Body of pancreas (tissue), 4 donors: Measurements from ENCODE around the gene PEX16. TPM values are rescaled to one million over a fixed set of nuclear protein-coding genes. Genes with fewer than 3 reads are reported as not detected.
A peak's percentile ranks its signal among the peaks of the same experiment; 100 is the strongest.

ENCODE experiments used
- ATAC-seq: fragments of 150-250 bp; one replicate; pipeline ENCODE4 v1.9.1; 2016
- DNase-seq, 4 donors: peaks; one replicate each; pipeline ENCODE4 v3.0.0-alpha.2; 2019
- H3K27ac ChIP-seq, 4 donors: fragments of 200-600 bp; sonication (generic); 1 replicate in 3 of 4; 2 replicates in 1 of 4; pipeline versions ENCODE4 v1.5.1 to v1.6.1; 2016 to 2019; ENCODE audit warnings: mild to moderate bottlenecking in 1 of 4, mixed read lengths in 1 of 4, moderate library complexity in 1 of 4
- H3K27me3 ChIP-seq, 2 donors: fragments of 200-600 bp; sonication (generic); one replicate each; pipeline ENCODE4 v1.6.0; 2016; ENCODE audit warnings: mild to moderate bottlenecking in 1 of 2
- H3K36me3 ChIP-seq, 2 donors: fragments of 200-600 bp; sonication (generic); replicated peaks in 1 of 2; 2 replicates each; pipeline ENCODE4 v1.5.1; 2016; ENCODE audit warnings: low read depth in 2 of 2; ENCODE audit not compliant: insufficient read depth in 1 of 2
- H3K4me1 ChIP-seq: fragments of 200-600 bp; sonication (generic); one replicate; pipeline ENCODE4 v1.6.0; 2016
- H3K4me3 ChIP-seq, 2 donors: fragments of 200-600 bp; sonication (generic); 1 replicate in 1 of 2; 2 replicates in 1 of 2; pipeline ENCODE4 v1.5.1; 2016 to 2019
- H3K9me3 ChIP-seq, 3 donors: fragments of 200-600 bp; sonication (generic); 1 replicate in 2 of 3; 2 replicates in 1 of 3; pipeline ENCODE4 v1.5.1; 2016
- CTCF ChIP-seq, 7 experiments: fragments of 450-650 bp in 4 of 7; fragments of 200-600 bp in 3 of 7; sonication (generic) in 3 of 7; IDR thresholded peaks; one replicate each; pipeline ENCODE4 v1.5.1; 2016 to 2019; ENCODE audit warnings: antibody characterized with exemption in 7 of 7
- POLR2A ChIP-seq, 3 donors: fragments of 450-650 bp; IDR thresholded peaks; one replicate each; pipeline ENCODE4 v1.6.1; 2016; ENCODE audit warnings: antibody characterized with exemption in 3 of 3, mild to moderate bottlenecking in 2 of 3
- WGBS, 2 donors: methylation state at CpG; one replicate each; pipeline ENCODE4 v1.1.5; 2017; 5-methylcytosine and 5-hydroxymethylcytosine counted together
- intact Hi-C: fragments of 100-400 bp; cut with DNase I; formaldehyde crosslinking; loops from one replicate; pipeline ENCODE4 v1.15.1; 2023
- total RNA-seq, 2 donors: library from RNA; depleted of rRNA; stranded (reverse); fragments of >200 nt; gene quantifications; one replicate each; pipeline ENCODE4 v1.1.0, GENCODE V29; 2016

Gene PEX16
- total RNA-seq, 2 donors from 2014 or later, result 29.1 to 41.5 TPM

DNA sequence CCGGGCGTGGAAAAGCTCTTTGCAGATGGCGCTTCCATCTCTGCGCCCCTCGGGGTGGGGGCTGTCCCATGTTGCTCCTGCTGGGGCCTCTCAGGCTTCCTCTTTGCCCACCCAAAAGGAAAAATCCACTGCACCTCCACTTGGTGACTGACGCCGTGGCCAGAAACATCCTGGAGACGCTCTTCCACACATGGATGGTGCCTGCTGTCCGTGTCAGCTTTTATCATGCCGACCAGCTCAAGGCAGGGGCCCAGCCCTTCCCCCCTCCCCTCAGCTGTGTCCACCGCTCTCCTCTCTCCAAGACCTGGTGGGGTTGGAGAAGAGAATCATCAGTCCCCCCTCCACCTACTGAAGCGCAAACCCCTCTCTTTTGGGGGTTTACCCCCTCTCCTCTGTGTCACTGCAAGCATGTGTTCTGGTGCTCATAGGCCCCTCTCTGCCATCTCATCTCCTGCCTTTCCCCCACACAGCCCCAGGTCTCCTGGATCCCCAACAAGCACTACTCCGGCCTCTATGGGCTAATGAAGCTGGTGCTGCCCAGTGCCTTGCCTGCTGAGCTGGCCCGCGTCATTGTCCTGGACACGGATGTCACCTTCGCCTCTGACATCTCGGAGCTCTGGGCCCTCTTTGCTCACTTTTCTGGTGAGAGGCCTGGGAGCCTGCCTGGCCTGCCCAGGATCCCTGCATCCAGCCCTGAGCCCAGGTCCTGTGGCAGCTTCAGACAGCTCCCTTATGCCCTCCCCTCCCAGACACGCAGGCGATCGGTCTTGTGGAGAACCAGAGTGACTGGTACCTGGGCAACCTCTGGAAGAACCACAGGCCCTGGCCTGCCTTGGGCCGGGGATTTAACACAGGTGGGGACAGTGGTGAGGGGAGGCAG is 6.6 kb upstream of the PEX16 start:
- no peak for ATAC-seq

DNA sequence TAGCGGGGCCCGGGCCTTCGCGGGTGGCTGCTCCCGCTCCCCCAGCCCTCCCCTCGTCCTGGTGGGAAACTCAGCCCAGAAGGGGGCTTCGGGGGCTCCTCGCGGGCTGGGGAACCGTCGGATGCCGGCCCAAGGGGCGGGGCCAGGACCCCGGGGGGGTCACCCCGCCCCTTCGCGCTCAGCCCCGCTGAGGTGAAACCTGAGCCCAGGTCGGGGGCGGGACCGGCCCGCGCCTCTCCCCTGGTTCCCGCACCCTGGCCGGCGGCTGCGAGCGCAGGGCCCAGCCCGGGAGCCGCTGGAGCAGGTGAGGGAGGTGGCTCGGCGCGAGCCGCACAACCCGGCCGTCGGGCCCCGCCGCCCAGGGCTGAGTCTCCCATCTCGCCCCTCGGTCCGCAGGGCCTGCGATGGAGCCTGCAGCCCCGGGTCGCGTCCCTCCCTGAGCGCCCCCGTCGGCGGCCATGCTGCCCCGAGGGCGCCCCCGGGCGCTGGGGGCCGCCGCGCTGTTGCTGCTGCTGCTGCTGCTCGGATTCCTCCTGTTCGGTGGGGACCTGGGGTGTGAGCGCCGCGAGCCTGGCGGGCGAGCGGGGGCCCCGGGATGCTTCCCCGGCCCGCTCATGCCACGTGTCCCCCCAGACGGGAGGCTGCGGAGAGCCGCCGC is 4.9 kb upstream of the PEX16 start, which contains the start of gene LARGE2:
TSS of gene LARGE2 (plus strand) at position 232 of the 658 bp plus-strand sequence. CDS start at position 459, 227 bp downstream.
- H3K4me1 ChIP-seq, result peaks cover 42% of the 10 kb centered on the region
- TF ChIP-seq POLR2A (IDR thresholded peaks at IDR 0.05) (peak in 1 of 3 donors; percentile 57), CTCF (IDR thresholded peaks at IDR 0.05) (no peak)
- H3K4me3 ChIP-seq, result peak within 1 kb of the TSS; percentile 9 to 57
- H3K9me3 ChIP-seq, result no peaks in the 10 kb centered on the region
- ATAC-seq (peak; percentile 65), DNase-seq (peak; percentile 85 to 88 (median 86))
- H3K27ac ChIP-seq, result peak within 1 kb of the TSS; percentile 90 to 97 (median 96)
- WGBS, 2 donors, result 0% methylated on average over 57 of the region's 73 CpGs; no CpG with 5 or more reads in 1 of the 2 donors
- intact Hi-C loops, result no loop called here
- no peaks in the 10 kb centered on the region for H3K36me3 ChIP-seq
- H3K27me3 ChIP-seq, result no peaks in the 10 kb centered on the region

More for the DNA sequence above, 6.6 kb upstream of the PEX16 start:
- peaks cover 35% of the 10 kb centered on the region for H3K4me1 ChIP-seq
- peaks cover 0 to 5% of the 10 kb centered on the region in 2 donors for H3K36me3 ChIP-seq
- H3K4me3 ChIP-seq, result no peak overlapping the region
- no peaks in the 10 kb centered on the region for H3K9me3 ChIP-seq
- H3K27ac ChIP-seq, result no peak overlapping the region
- TF ChIP-seq POLR2A (IDR thresholded peaks at IDR 0.05), result no peak
- TF ChIP-seq CTCF (IDR thresholded peaks at IDR 0.05), result no peak
- DNase-seq, result peak in 2 of 4 donors; percentile 11 to 22
- H3K27me3 ChIP-seq, result no peaks in the 10 kb centered on the region
- WGBS, 2 donors, result 86 to 93% methylated on average over 21 to 22 of the region's 22 CpGs
- intact Hi-C loops, result no loop called here

DNA sequence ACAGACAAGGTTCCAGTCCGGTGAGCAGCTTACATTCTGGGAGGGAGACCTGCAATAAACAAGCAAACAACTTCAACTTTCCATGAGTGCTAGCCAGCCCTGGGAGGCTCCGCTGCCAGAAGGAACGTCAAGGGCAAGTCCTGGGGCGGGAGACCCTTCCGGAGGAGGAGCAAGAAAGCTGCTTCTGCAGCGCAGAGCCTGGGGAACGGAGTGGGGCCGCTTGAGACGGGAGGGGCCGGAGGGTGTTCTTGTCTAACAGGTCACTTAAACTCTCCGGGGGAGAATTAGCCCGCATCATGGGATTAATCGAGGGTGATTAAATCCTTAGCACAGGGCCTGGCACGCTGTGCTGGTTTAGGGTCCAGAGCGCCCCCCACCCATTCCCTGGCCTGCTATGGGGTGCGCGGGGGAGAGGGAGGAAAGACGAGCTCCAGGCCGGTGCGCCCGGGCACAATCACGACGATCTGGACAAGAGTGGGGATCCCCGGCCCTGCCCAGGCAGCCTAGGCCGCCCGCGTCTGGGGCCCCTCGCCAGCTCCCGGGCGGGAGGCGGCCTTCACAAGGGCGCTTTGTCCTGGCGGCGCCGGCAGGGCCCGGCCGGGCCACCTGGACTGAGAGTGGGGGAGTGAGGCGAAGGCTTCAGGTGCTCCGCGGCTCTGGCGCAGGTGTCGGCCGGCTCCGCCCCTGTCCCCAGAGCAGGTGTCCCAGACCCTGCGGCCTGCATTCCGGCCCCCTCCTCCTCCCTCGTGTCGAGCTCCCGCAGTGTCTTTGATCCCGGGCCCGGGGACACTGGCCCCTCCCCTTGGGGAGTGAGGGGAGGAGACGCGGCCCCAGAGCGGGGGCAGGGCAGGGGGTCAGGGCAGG is 4.1 kb upstream of the PEX16 start:
- H3K4me3 ChIP-seq, result peak overlapping the region; percentile 9 to 57
- DNase-seq (peak; percentile 91 to 97 (median 96)), ATAC-seq (peak; percentile 67)
- TF ChIP-seq POLR2A (IDR thresholded peaks at IDR 0.05) (peak; percentile 87 to 93 (median 91)), CTCF (IDR thresholded peaks at IDR 0.05) (peak in 3 of 7 experiments; percentile 22 to 25 (median 23))
- no peaks in the 10 kb centered on the region for H3K27me3 ChIP-seq
- WGBS, 2 donors, result 10 to 12% methylated on average over 22 to 54 of the region's 54 CpGs
- H3K4me1 ChIP-seq, result peaks cover 49% of the 10 kb centered on the region
- peak overlapping the region; percentile 90 to 97 (median 96) for H3K27ac ChIP-seq
- no peaks in the 10 kb centered on the region for H3K9me3 ChIP-seq
- intact Hi-C loops, result no loop called here
- no peaks in the 10 kb centered on the region for H3K36me3 ChIP-seq

- no peaks in the 10 kb centered on the region for H3K9me3 ChIP-seq
- no peaks in the 10 kb centered on the region for H3K36me3 ChIP-seq
- no peaks in the 10 kb centered on the region for H3K27me3 ChIP-seq
- TF ChIP-seq POLR2A (IDR thresholded peaks at IDR 0.05) (no peak), CTCF (IDR thresholded peaks at IDR 0.05) (no peak)
- peak overlapping the region; percentile 90 to 97 (median 96) for H3K27ac ChIP-seq
- intact Hi-C loops, result no loop called here
- 76 to 83% methylated on average over 6 of the region's 6 CpGs for WGBS, 2 donors
- DNase-seq (peak in 2 of 4 donors; percentile 2 to 10), ATAC-seq (no peak)
- H3K4me3 ChIP-seq, result no peak overlapping the region
- peaks cover 59% of the 10 kb centered on the region for H3K4me1 ChIP-seq
Measured at GRCh38 chr11:45920531-45921477, 3.1 kb upstream of the PEX16 start.
